C4-2B (cell line): ENCODE results near the gene TEAD4.

Experiments
- CTCF ChIP-seq: fragments of 450-650 bp; conservative IDR thresholded peaks from 2 replicates; pipeline ENCODE4 v1.5.1; 2017; ENCODE audit warnings: mild to moderate bottlenecking
- ZFX ChIP-seq: fragments of 450-650 bp; IDR thresholded peaks from 2 replicates; pipeline ENCODE4 v1.6.1; 2017

- TF ChIP-seq CTCF (no peak), ZFX (no peak)
Measured at GRCh38 chr12:2960390-2960956, 1.3 kb downstream of the TEAD4 start.
